Lower leg skin (tissue), 4 donors: ENCODE measurements around the gene DYNAP. TPM values are rescaled to one million over a fixed set of nuclear protein-coding genes. Genes with fewer than 3 reads are reported as not detected.

ENCODE experiments used
- DNase-seq, 2 donors: peaks; one replicate each; pipeline ENCODE4 v3.0.0-alpha.2; 2019; ENCODE audit warnings: low spot score in 2 of 2
- H3K4me3 ChIP-seq: fragments of 200-600 bp; sonication (generic); 2 replicates; pipeline ENCODE4 v1.5.1; 2017; ENCODE audit warnings: mild to moderate bottlenecking, low read depth; ENCODE audit not compliant: poor library complexity, severe bottlenecking
- CTCF ChIP-seq, 3 donors: fragments of 450-650 bp; IDR thresholded peaks; one replicate each; pipeline ENCODE4 v1.5.1; 2016; ENCODE audit warnings: antibody characterized with exemption in 3 of 3, mild to moderate bottlenecking in 3 of 3, moderate library complexity in 2 of 3
- POLR2A ChIP-seq, 2 donors: fragments of 450-650 bp; IDR thresholded peaks; one replicate each; pipeline ENCODE4 v1.6.1; 2016 to 2017; ENCODE audit warnings: antibody characterized with exemption in 2 of 2, mild to moderate bottlenecking in 1 of 2, moderate library complexity in 1 of 2
- WGBS, 2 donors: methylation state at CpG; one replicate each; pipeline ENCODE4 v1.1.5; 2018; 5-methylcytosine and 5-hydroxymethylcytosine counted together
- intact Hi-C: fragments of 100-400 bp; cut with DNase I; formaldehyde crosslinking; loops from one replicate; pipeline ENCODE4 v1.15.0; 2023; ENCODE audit warnings: low total_unique reads
- total RNA-seq, 4 donors: library from RNA; depleted of rRNA; stranded (reverse); fragments of >200 nt; gene quantifications; one replicate each; pipeline ENCODE4 v1.1.0, GENCODE V29; 2016

Gene DYNAP
- total RNA-seq, result not detected

- DNase-seq, result no peak
- no peak for TF ChIP-seq POLR2A (IDR thresholded peaks at IDR 0.05)
- no peak for TF ChIP-seq CTCF (IDR thresholded peaks at IDR 0.05)
- no peak within 1 kb of the TSS for H3K4me3 ChIP-seq
- intact Hi-C loops, result no loop called here
- WGBS, 2 donors, result 85 to 86% methylated on average over 5 of the region's 5 CpGs
Measured at GRCh38 chr18:54590945-54591344, at the start of gene DYNAP. TSS of gene DYNAP (plus strand) at chr18:54591245. CDS start at chr18:54591283, 38 bp downstream.

GRCh38 chr18:54551590-54551989, 39.5 kb upstream of the DYNAP start:
- intact Hi-C loops, result no loop called here
- TF ChIP-seq CTCF (IDR thresholded peaks at IDR 0.05) (no peak), POLR2A (IDR thresholded peaks at IDR 0.05) (no peak)
- DNase-seq, result no peak
- WGBS, 2 donors, result 94 to 96% methylated on average over 1 of the region's 1 CpG
- no peak overlapping the region for H3K4me3 ChIP-seq

GRCh38 chr18:54555286-54555685, 35.8 kb upstream of the DYNAP start:
- TF ChIP-seq CTCF (IDR thresholded peaks at IDR 0.05) (no peak), POLR2A (IDR thresholded peaks at IDR 0.05) (no peak)
- intact Hi-C loops, result no loop called here
- 84 to 87% methylated on average over 2 of the region's 2 CpGs for WGBS, 2 donors
- no peak overlapping the region for H3K4me3 ChIP-seq
- DNase-seq, result no peak

- intact Hi-C loops, result no loop called here
- 80 to 81% methylated on average over 1 of the region's 1 CpG for WGBS, 2 donors
- TF ChIP-seq CTCF (IDR thresholded peaks at IDR 0.05) (no peak), POLR2A (IDR thresholded peaks at IDR 0.05) (no peak)
- no peak for DNase-seq
- H3K4me3 ChIP-seq, result no peak overlapping the region
Measured at GRCh38 chr18:54555996-54556395, 35.0 kb upstream of the DYNAP start.

- intact Hi-C loops, result no loop called here
- no peak overlapping the region for H3K4me3 ChIP-seq
- no peak for DNase-seq
- TF ChIP-seq CTCF (IDR thresholded peaks at IDR 0.05), result no peak
- no peak for TF ChIP-seq POLR2A (IDR thresholded peaks at IDR 0.05)
- 74 to 75% methylated on average over 2 of the region's 2 CpGs for WGBS, 2 donors
Measured at GRCh38 chr18:54557958-54558357, 33.1 kb upstream of the DYNAP start.
